ENCODE data around the gene PLCH1.

PLCH1 gene

GRCh38 chr3:155465664-155466063, 279.2 kb downstream of the PLCH1 start:
- ATAC-seq = no peak
- TF ChIP-seq TSHZ2 (CRISPR knock-in tag; IDR thresholded peaks at IDR 0.05) (no peak), TOX (CRISPR knock-in tag; IDR thresholded peaks at IDR 0.05; ENCODE audit: borderline replicate concordance) (no peak), GLIS3 (CRISPR knock-in tag; IDR thresholded peaks at IDR 0.05) (no peak), ZFP30 (CRISPR knock-in tag; IDR thresholded peaks at IDR 0.05) (no peak), ISL1 (CRISPR knock-in tag; IDR thresholded peaks at IDR 0.05) (no peak), CSRNP3 (CRISPR knock-in tag; IDR thresholded peaks at IDR 0.05) (no peak), ZFP3 (CRISPR knock-in tag; IDR thresholded peaks at IDR 0.05) (no peak), ESRRG (CRISPR knock-in tag; IDR thresholded peaks at IDR 0.05) (no peak), ZNF565 (CRISPR knock-in tag; conservative IDR thresholded peaks at IDR 0.05; ENCODE audit: low read depth) (no peak)
- TF ChIP-seq, protein P1, sequence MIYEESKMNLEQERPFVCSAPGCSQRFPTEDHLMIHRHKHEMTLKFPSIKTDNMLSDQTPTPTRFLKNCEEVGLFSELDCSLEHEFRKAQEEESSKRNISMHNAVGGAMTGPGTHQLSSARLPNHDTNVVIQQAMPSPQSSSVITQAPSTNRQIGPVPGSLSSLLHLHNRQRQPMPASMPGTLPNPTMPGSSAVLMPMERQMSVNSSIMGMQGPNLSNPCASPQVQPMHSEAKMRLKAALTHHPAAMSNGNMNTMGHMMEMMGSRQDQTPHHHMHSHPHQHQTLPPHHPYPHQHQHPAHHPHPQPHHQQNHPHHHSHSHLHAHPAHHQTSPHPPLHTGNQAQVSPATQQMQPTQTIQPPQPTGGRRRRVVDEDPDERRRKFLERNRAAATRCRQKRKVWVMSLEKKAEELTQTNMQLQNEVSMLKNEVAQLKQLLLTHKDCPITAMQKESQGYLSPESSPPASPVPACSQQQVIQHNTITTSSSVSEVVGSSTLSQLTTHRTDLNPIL (CRISPR knock-in tag; IDR thresholded peaks at IDR 0.05; ENCODE audit: low read depth) = no peak

DNA sequence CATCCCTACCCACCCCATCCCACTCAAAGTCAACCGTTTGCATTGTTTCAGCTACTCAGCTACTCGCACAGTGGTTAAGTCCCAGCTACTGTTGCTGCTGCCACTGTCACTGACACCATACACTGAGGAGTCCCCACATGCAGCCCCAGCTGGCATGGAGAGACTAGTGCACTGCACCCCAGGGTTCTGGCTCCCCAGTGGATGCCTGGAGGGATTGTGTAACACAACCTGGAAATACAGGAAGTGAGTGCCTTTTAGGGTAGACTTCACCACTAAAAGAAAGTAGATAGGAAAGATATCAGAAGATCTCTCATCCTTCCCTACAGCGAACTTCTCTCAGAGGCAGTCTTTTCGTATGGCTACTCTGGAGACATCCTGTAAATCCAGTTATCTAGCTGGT, 282.2 kb downstream of the PLCH1 start:
- TF ChIP-seq ZFP30 (CRISPR knock-in tag; IDR thresholded peaks at IDR 0.05) = no peak
- TF ChIP-seq ZNF565 (CRISPR knock-in tag; conservative IDR thresholded peaks at IDR 0.05; ENCODE audit: low read depth) = no peak
- TF ChIP-seq CSRNP3 (CRISPR knock-in tag; IDR thresholded peaks at IDR 0.05) = no peak
- no peak for TF ChIP-seq SNAI2 (CRISPR knock-in tag; IDR thresholded peaks at IDR 0.05)
- no peak for TF ChIP-seq TSHZ2 (CRISPR knock-in tag; IDR thresholded peaks at IDR 0.05)
- TF ChIP-seq ARNTL (CRISPR knock-in tag; IDR thresholded peaks at IDR 0.05; ENCODE audit: borderline replicate concordance, low read depth) = no peak
- TF ChIP-seq, protein P2, sequence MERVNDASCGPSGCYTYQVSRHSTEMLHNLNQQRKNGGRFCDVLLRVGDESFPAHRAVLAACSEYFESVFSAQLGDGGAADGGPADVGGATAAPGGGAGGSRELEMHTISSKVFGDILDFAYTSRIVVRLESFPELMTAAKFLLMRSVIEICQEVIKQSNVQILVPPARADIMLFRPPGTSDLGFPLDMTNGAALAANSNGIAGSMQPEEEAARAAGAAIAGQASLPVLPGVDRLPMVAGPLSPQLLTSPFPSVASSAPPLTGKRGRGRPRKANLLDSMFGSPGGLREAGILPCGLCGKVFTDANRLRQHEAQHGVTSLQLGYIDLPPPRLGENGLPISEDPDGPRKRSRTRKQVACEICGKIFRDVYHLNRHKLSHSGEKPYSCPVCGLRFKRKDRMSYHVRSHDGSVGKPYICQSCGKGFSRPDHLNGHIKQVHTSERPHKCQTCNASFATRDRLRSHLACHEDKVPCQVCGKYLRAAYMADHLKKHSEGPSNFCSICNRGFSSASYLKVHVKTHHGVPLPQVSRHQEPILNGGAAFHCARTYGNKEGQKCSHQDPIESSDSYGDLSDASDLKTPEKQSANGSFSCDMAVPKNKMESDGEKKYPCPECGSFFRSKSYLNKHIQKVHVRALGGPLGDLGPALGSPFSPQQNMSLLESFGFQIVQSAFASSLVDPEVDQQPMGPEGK (CRISPR knock-in tag; IDR thresholded peaks at IDR 0.05; ENCODE audit: borderline replicate concordance) = no peak
- TF ChIP-seq TOX (CRISPR knock-in tag; IDR thresholded peaks at IDR 0.05; ENCODE audit: borderline replicate concordance) = no peak
- TF ChIP-seq OSR1 (CRISPR knock-in tag; IDR thresholded peaks at IDR 0.05) = no peak
- no peak for TF ChIP-seq ZNF8 (CRISPR knock-in tag; IDR thresholded peaks at IDR 0.05)
- TF ChIP-seq, protein P1 (CRISPR knock-in tag; IDR thresholded peaks at IDR 0.05; ENCODE audit: low read depth) = no peak
- no peak for TF ChIP-seq CSDC2 (CRISPR knock-in tag; IDR thresholded peaks at IDR 0.05)
- no peak for TF ChIP-seq ZNF70 (CRISPR knock-in tag; IDR thresholded peaks at IDR 0.05)
- TF ChIP-seq RARB (CRISPR knock-in tag; IDR thresholded peaks at IDR 0.05) = no peak
- no peak for ATAC-seq
